Measurements from ENCODE around the gene BOC. TPM values are rescaled to one million over a fixed set of nuclear protein-coding genes. Genes with fewer than 3 reads are reported as not detected.

BOC gene, protein sequence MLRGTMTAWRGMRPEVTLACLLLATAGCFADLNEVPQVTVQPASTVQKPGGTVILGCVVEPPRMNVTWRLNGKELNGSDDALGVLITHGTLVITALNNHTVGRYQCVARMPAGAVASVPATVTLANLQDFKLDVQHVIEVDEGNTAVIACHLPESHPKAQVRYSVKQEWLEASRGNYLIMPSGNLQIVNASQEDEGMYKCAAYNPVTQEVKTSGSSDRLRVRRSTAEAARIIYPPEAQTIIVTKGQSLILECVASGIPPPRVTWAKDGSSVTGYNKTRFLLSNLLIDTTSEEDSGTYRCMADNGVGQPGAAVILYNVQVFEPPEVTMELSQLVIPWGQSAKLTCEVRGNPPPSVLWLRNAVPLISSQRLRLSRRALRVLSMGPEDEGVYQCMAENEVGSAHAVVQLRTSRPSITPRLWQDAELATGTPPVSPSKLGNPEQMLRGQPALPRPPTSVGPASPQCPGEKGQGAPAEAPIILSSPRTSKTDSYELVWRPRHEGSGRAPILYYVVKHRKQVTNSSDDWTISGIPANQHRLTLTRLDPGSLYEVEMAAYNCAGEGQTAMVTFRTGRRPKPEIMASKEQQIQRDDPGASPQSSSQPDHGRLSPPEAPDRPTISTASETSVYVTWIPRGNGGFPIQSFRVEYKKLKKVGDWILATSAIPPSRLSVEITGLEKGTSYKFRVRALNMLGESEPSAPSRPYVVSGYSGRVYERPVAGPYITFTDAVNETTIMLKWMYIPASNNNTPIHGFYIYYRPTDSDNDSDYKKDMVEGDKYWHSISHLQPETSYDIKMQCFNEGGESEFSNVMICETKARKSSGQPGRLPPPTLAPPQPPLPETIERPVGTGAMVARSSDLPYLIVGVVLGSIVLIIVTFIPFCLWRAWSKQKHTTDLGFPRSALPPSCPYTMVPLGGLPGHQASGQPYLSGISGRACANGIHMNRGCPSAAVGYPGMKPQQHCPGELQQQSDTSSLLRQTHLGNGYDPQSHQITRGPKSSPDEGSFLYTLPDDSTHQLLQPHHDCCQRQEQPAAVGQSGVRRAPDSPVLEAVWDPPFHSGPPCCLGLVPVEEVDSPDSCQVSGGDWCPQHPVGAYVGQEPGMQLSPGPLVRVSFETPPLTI
- 1.3 and 6.5 TPM in 2 replicates for total RNA-seq

GRCh38 chr3:113211330-113212149 lies at the start of gene BOC:
Gene BOC, plus strand, starts transcription at chr3:113211557. Its CDS starts 38,246 bp downstream, at chr3:113249803.

Other genes with a start within 250 kb of the BOC start
- under 0.01 TPM in 1 of 2 replicates, not detected in the other for gene CD200R1, start 236.5 kb upstream of the BOC start, total RNA-seq
- gene GTPBP8, start 220.6 kb upstream of the BOC start, total RNA-seq: 53.5 and 59.8 TPM in 2 replicates
- 1.2 and 35.8 TPM in 2 replicates for gene CFAP44, start 229.9 kb downstream of the BOC start, total RNA-seq